HG02610 (cell line): ENCODE measurements around the gene LRSAM1.
"Not testable (repeated sequence)": the region's sequence is repeated elsewhere in the genome, so short reads cannot be mapped to it uniquely, and the experiment has no call there.

Experiments
- ATAC-seq: cut with Tn5 transposase; IDR thresholded peaks from one replicate; pipeline ENCODE4 v1.9.1; 2021; ENCODE audit warnings: mild to moderate bottlenecking, moderate library complexity; ENCODE audit not compliant: unreplicated experiment

LRSAM1 gene

DNA sequence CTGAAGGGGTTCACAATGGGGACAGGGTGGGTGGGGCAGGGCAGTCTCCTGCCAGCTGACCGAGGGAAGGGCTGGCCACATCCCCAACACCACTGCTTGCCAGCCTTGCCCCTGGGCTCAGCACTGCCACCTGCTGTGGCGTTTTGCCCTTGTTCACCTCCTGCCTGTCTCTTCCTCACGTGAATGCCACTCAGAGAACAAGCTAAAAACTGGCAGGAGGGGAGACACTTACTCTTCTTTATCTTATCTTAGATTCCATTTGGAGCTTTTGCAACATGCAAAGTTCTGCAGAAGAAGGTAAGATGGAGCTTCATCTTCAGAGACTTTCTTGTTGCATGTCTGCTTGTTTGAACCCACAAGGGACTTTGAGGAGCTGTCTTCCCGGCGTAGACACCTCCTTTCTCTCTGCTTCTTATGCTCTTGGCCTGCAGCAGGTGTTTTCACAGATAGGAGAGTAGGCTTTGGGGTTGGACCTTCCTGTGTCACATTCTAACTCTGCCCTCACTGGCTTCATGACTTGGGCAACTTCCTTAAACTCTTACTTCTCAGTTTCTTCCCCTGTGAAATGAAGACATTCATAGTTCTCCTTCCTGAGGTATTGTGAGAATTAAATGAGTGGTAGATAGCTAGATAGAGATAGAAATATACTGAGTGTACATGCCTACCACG is 4.1 kb downstream of the LRSAM1 start:
- ATAC-seq = no peak

DNA sequence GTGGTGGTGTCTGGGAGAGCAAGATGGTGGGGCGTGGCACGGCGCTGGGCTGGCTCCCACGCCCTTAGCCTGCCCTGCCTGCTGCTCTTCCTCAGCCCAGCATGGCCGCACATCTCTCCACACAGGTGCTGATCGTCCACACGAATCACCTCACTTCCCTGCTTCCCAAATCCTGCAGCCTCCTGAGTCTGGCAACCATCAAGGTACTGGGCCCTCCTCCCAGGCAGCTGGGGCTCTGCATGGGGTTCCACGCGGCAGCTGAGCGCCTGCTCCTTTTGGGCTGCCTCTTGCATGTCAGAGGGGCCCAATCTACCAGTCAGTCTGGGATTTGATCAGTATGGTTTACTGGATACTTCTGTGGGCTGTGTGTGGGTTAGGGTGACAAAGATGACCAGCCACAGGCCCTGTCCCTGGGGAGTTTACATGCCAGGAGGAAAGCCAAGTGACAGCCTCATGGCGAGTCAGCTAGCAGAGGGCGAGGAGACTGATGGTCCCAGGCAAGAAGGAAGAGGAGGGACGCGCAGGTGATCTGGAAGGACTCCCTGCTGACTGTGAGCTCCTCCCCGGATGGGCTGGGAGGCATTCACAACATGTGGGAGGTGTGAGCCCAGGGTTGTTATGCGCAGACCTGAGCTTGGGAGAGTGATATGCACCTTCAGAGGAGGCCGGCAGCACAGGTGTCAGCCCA is 6.0 kb downstream of the LRSAM1 start:
- ATAC-seq = no peak

DNA sequence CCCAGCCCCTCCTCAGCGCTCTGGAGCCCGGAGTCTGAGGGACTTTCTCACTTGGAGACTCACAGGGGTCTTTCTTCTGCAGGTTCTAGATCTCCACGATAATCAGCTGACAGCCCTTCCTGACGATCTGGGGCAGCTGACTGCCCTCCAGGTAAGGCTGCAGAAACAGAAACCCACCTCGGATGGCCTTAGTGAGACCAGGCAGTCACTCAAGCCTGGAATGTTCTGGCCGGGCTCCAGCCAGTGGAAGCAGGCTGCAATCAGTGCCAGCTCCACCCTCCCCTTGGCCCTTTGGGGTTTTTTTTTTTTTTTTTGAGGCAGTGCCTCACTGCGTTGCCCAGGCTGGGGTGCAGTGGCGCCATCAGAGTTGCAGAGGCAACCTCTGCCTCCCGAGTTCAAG is 7.6 kb downstream of the LRSAM1 start:
- no peak for ATAC-seq

GRCh38 chr9:127463382-127463781 is 12.1 kb downstream of the LRSAM1 start:
- ATAC-seq = no peak

- ATAC-seq = no peak
These were observed 12.6 kb downstream of the LRSAM1 start for GRCh38 chr9:127463911-127464310.

GRCh38 chr9:127466407-127466917 is 15.2 kb downstream of the LRSAM1 start:
- ATAC-seq = not testable (repeated sequence)

GRCh38 chr9:127467621-127468020 is 16.3 kb downstream of the LRSAM1 start:
- no peak for ATAC-seq

- ATAC-seq = no peak
These were observed 19.4 kb downstream of the LRSAM1 start for GRCh38 chr9:127470662-127471061.

GRCh38 chr9:127473501-127473900 is 22.2 kb downstream of the LRSAM1 start:
- no peak for ATAC-seq

DNA sequence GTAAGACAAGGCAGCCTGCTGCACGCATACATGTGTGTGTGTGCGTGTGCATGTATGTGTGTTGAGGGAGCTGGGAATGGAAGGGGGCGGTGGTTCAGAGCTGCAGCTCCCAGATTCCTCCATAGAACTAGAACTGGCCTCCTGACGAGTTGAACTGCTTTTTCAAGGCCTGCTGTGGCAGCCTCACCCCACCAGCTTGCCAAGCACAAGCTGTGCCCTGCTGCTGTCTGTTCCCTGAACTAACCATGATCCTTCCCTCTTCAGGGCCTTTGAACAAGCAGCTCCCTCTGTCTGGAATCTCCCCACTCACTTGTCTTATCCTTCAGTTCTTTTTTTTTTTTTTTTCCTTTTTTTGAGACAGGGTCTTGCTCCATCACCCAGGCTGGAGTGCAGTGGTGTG is 22.6 kb downstream of the LRSAM1 start:
- no peak for ATAC-seq

DNA sequence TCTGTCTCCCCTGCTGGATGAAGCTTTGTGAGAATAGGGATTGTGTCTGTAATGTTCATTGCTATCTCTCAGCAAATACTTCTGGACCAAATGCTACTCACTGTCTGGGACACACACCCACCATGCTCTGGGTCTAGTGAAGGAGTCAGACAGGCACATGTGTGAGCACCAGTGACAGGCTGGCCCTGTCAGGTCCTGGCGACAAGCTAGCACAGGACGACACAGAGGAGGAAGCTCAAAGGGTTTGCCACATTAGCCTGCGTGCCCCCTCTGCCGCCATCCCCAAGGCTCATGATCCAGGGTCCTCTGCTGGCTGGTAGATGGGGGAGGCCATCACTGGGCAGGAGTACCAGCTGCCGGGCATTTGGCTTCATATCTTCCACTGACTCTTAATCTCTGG is 23.3 kb downstream of the LRSAM1 start:
- no peak for ATAC-seq

DNA sequence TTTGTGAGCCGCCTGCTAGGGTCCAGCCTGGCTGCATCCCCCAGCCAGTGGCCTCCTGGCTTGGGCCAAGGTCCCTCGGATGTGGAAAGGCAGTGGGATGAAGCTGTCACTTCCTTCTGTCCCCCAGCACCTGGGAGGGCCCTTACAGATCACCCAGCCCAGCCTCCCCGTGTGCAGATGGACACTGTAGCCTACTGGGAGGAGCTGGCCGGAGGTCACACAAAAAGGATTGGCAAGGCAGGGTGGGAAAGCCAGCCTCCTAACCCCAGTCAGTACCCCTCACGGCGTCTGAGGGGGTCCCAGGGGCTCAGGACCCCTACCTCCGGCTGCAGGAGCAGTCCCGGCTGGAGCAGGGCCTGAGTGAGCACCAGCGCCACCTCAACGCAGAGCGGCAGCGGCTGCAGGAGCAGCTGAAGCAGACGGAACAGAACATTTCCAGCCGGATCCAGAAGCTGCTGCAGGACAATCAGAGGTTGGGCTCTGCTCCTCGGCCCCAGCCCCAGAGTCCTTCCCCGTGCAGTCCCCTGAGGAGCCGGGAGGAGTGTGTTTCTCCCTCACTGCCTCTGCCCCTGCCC is 28.3 kb downstream of the LRSAM1 start:
- ATAC-seq = no peak

- ATAC-seq = no peak
These were observed 31.4 kb downstream of the LRSAM1 start for GRCh38 chr9:127482662-127483061.

GRCh38 chr9:127485995-127486394 is 34.7 kb downstream of the LRSAM1 start:
- no peak for ATAC-seq

- no peak for ATAC-seq
These were observed 37.6 kb downstream of the LRSAM1 start for GRCh38 chr9:127488946-127489345.

GRCh38 chr9:127489471-127490115 is 38.3 kb downstream of the LRSAM1 start:
- ATAC-seq = no peak

DNA sequence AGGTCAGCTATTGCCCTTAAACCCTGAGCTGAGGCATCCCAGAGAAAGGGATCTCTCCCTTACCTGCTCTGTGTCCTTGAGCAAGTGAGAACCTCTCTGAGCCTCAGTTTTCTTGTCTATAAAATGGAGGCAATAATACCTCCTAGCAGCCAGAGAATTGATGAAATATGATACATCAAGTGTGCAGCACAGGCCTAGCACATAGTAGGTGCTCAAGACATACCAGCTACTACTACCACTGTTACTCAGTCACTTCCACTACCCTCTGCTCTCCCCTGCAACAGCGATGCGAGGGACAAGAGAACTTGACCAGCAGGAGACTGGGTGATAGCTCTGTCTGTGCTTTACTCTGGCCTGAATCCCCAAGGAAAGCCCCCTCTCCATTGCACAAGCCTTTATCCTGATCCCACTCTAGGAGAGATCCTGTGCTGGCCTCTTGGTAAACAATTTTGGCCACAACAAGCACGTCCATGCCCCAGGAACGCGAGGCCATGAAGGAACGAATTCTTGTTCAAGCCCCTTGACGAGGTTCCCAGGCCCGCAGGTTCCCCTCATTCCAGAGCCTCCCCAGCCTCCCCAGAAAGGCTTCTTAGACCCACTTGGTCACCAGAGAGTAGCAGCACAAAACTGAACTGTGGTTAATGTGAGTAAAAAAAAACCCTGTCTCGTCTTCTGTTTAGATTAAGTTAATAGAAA is 39.4 kb downstream of the LRSAM1 start:
- no peak for ATAC-seq

DNA sequence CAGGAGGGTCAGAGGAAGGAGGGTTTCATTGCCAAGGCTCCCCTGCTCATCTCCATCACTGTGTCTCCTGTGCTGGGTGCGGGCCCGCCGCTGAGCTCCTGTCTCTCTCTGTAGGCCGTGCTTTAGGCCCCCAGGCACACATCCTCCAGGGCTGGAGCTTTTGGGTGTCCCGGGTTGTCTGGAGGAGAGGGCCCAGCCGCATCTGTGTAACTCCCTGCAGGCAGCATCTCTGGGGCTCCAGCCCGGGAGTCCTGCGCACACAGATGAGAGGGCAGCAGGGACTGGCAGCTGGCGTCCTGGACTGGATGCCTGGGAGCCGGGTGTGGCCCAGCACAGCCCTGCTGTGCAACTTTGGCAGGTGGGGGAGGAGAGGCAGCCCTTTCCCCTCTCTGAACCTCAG is 40.2 kb downstream of the LRSAM1 start:
- ATAC-seq = no peak

- ATAC-seq = no peak
These were observed 41.3 kb downstream of the LRSAM1 start for GRCh38 chr9:127492616-127493015.

DNA sequence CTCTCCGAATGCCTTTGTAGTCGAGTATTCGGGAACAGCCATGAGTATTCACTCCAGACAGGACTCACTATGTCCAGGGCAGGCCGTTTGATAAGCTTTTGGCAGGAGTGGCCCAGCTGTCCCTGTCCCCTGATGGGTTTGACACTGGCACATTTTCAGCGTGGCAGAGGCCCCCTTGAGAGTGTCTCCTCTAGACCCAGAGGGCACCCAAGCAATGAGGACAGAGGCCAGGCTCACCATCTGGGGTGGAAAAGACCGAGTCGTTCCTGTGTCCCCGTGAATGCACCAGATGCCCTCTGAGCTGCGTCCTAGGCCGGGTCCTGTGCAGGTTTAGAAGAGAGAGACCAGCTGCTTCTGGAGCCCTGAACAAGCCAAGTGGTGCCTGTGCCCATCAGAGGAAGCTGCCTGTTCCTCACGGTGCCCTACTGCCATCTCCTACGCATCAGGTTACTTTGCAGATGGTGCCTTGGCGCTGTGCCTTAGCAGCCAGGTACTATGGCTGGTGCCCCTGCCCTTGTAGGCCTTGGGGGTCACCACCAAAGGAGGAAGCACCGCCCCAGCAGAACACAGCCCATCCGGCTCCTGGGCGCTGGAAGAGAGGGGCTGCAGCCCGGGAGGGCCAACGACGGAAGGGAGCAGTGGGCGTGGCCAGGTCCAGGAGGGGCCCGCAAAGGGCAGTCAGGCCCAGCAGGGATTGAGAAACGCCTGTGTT is 42.4 kb downstream of the LRSAM1 start:
- no peak for ATAC-seq
